GM12878 (cell line): Measurements from ENCODE around the gene UBAC2. TPM values are rescaled to one million over a fixed set of nuclear protein-coding genes. Genes with fewer than 3 reads are reported as not detected.

Source experiments
- ATAC-seq: fragments of 200-7000 bp; cut with Tn5 transposase; 3 replicates; pipeline ENCODE4 v1.9.1; 2020; ENCODE audit warnings: mild to moderate bottlenecking, moderate library complexity
- BruUV-seq: library from RNA; stranded (reverse); fragments of 400-500 nt; replicated peaks from 2 replicates; lab custom pipeline; 2021; lab: Mats Ljungman, UMichigan
- CTCF ChIA-PET: fragments of 300-600 bp; sonication (Branson Sonifier 250); formaldehyde crosslinking; extraction: SDS; loops from one replicate; lab custom pipeline; 2021; ENCODE audit warnings: inconsistent platforms; lab: Yijun Ruan, JAX
- POLR2A ChIA-PET: fragments of 350-600 bp; formaldehyde crosslinking; extraction: SDS; loops from one replicate; lab custom pipeline; 2021; ENCODE audit warnings: inconsistent platforms; lab: Charles Lee
- RAD21 ChIA-PET: fragments of 300-600 bp; sonication (Branson Sonifier 250); formaldehyde crosslinking; loops from one replicate; lab custom pipeline; 2023; ENCODE audit warnings: antibody characterized with exemption; ENCODE audit not compliant: unreplicated experiment; lab: Charles Lee
- SMC1A ChIA-PET: fragments of 300-600 bp; sonication (Branson Sonifier 250); formaldehyde crosslinking; loops from one replicate; lab custom pipeline; 2023; ENCODE audit not compliant: unreplicated experiment, uncharacterized antibody; lab: Charles Lee
- DNase-seq: peaks from one replicate; pipeline ENCODE4 v3.0.0-alpha.2; 2011; ENCODE audit warnings: low read depth, low spot score
- FAIRE-seq: peaks from 3 replicates; lab custom pipeline; 2011; peaks lifted over from hg19 to GRCh38; lab: Jason Lieb, UNC
- H2AFZ ChIP-seq: 2 replicates; pipeline ENCODE4 v1.6.0; 2011; ENCODE audit warnings: low read depth, low read length, control low read depth; ENCODE audit not compliant: control insufficient read depth
- H3K27ac ChIP-seq: 2 replicates; pipeline ENCODE4 v1.5.1; 2011; ENCODE audit warnings: control low read depth; ENCODE audit not compliant: control insufficient read depth, insufficient read depth
- H3K27me3 ChIP-seq, 2 experiments: replicated peaks in 1 of 2; 2 replicates each; pipeline versions ENCODE4 v1.6.0 to v1.6.1; 2011; ENCODE audit warnings: low read length in 1 of 2; ENCODE audit not compliant: control insufficient read depth in 2 of 2, insufficient read depth in 2 of 2
- H3K36me3 ChIP-seq, 2 experiments: 2 replicates each; pipeline ENCODE4 v1.5.1; 2011; ENCODE audit warnings: low read length in 1 of 2; ENCODE audit not compliant: control insufficient read depth in 2 of 2, insufficient read depth in 2 of 2
- H3K4me1 ChIP-seq: 2 replicates; pipeline ENCODE4 v1.6.1; 2011; ENCODE audit warnings: mild to moderate bottlenecking, low read length, moderate library complexity, mixed read lengths; ENCODE audit not compliant: control insufficient read depth, insufficient read depth
- H3K4me2 ChIP-seq: 2 replicates; pipeline ENCODE4 v1.6.0; 2011; ENCODE audit warnings: control low read depth; ENCODE audit not compliant: control insufficient read depth, insufficient read depth
- H3K4me3 ChIP-seq: fragments of 200-600 bp; sonication (generic); 2 replicates; pipeline ENCODE4 v1.5.1; 2016
- H3K79me2 ChIP-seq: 2 replicates; pipeline ENCODE4 v1.6.0; 2011; ENCODE audit warnings: low read length; ENCODE audit not compliant: control insufficient read depth, insufficient read depth
- H3K9ac ChIP-seq: 2 replicates; pipeline ENCODE4 v1.8.0; 2011; ENCODE audit warnings: low read length, control low read depth, mixed read lengths; ENCODE audit not compliant: control insufficient read depth, insufficient read depth
- H3K9me3 ChIP-seq: replicated peaks from 3 replicates; pipeline ENCODE4 v1.5.1; 2011; ENCODE audit warnings: mild to moderate bottlenecking, low read length; ENCODE audit not compliant: control insufficient read depth, insufficient read depth
- H4K20me1 ChIP-seq: 2 replicates; pipeline ENCODE4 v1.6.0; 2011; ENCODE audit not compliant: control insufficient read depth, insufficient read depth
- CREB1 ChIP-seq: IDR thresholded peaks from 2 replicates; pipeline ENCODE4 v1.6.1; 2012; ENCODE audit warnings: low read depth, mild to moderate bottlenecking, inconsistent platforms
- CREM ChIP-seq: IDR thresholded peaks from 2 replicates; pipeline ENCODE4 v1.6.1; 2014; ENCODE audit warnings: antibody characterized with exemption, low read depth
- FOS ChIP-seq: IDR thresholded peaks from 3 replicates; pipeline ENCODE4 v1.6.1; 2011; ENCODE audit warnings: borderline replicate concordance; ENCODE audit not compliant: insufficient read length; ENCODE audit errors: extremely low read depth
- MTA3 ChIP-seq: IDR thresholded peaks from 2 replicates; pipeline ENCODE4 v1.6.1; 2012; ENCODE audit warnings: low read length, inconsistent platforms, borderline replicate concordance
- ZNF24 ChIP-seq: fragments of 450-650 bp; IDR thresholded peaks from 2 replicates; pipeline ENCODE4 v1.6.1; 2017; ENCODE audit warnings: antibody characterized with exemption, mild to moderate bottlenecking
- ZNF274 ChIP-seq: IDR thresholded peaks from one replicate; pipeline ENCODE4 v1.8.0; 2011; ENCODE audit not compliant: insufficient read length, insufficient read depth
- WGBS: methylation state at CpG from one replicate; pipeline ENCODE4 v1.1.6; 2016; ENCODE audit warnings: low lambda C conversion rate; ENCODE audit not compliant: insufficient replicate concordance, insufficient coverage; ENCODE audit errors: missing lambda C conversion rate; 5-methylcytosine and 5-hydroxymethylcytosine counted together
- in situ Hi-C: fragments of 300-500 bp; cut with MboI; formaldehyde crosslinking; loops from 9 replicates; pipeline ENCODE4 v1.14.3; 2018; ENCODE audit warnings: mixed read lengths
- intact Hi-C: fragments of 100-400 bp; cut with micrococcal nuclease; formaldehyde crosslinking; loops from one replicate; pipeline ENCODE4 v1.14.2; 2022; ENCODE audit not compliant: unreplicated experiment
- polyA plus RNA-seq, 11 experiments: library from polyadenylated mRNA; depleted of rRNA in 4 of 11; unstranded in 6 of 11; stranded (reverse) in 5 of 11; fragments of >200 nt; fragmentation: Nextera tagmentation in 4 of 11; fragmentation: Illumina TruSeq in 1 of 11; extraction: Ambion mirVana in 4 of 11; extraction: Trizol in 1 of 11; gene quantifications; 1 replicate in 1 of 11; 2 replicates in 10 of 11; pipeline versions ENCODE4 v1.2.1 to v1.2.3, GENCODE V29; 2011 to 2016; ENCODE audit warnings: inconsistent platforms in 2 of 11, missing spikeins in 2 of 11, low read depth in 1 of 11
- total RNA-seq, 4 experiments: library from RNA; depleted of rRNA in 3 of 4; stranded (reverse); fragments of >200 nt in 3 of 4; fragmentation: Illumina TruSeq in 1 of 4; extraction: Trizol in 1 of 4; gene quantifications; 2 replicates each; pipeline versions ENCODE4 v1.2.1 to v1.2.3, GENCODE V29; 2013 to 2021
- TF ChIP-seq, protein P1 (sequence below): IDR thresholded peaks from 2 replicates; pipeline ENCODE4 v1.6.1; 2012; ENCODE audit warnings: low read length, inconsistent platforms
- TF ChIP-seq, protein P2 (sequence below): fragments of 450-650 bp; formaldehyde crosslinking; IDR thresholded peaks from 2 replicates; pipeline ENCODE4 v1.5.0; 2022; ENCODE audit warnings: mild to moderate bottlenecking, missing genetic modification characterization

The UBAC2 gene
- total and polyA plus RNA-seq, 10 of the 15 experiments (the other 5 are each of a cell fraction or from before 2014, with no cell fraction given): 3.0 to 54.6 (median 17.4) TPM

DNA sequence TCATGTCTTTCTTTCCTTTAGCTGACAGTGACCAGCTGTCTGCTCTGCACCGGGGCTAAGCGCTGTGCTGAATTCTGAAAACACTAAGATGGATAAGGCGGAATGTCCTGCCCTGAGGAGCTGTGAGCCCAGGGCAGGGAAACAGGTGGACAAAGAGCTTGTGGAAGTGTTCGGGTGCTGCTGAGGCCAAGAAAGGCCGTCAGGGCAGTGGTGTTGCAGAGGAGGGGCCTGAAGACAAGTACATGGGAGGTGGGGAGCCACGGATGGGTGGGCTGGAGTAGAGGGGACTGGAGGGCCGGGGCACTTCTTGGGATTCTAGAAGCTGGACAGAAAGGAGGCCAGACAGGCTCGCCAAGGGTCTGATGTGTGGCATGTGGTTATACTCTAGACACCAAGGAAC lies 172.8 kb downstream of the UBAC2 start:
- H3K36me3 ChIP-seq: no peaks in the 10 kb centered on the region; a peak in 1 of 4 replicates
- H4K20me1 ChIP-seq: no peaks in the 10 kb centered on the region
- in situ Hi-C loops: no loop called here
- TF ChIP-seq ZNF274: no peak
- TF ChIP-seq, all 136 proteins: peak for 0
- no peak overlapping the region for H3K4me3 ChIP-seq
- ChIA-PET CTCF (interaction anchor here (1.1 to 22.3 kb wide), 5 partner anchors 9 to 104 kb away, joined by 3 to 577 read pairs (median 41); partner anchors contain the start of gene GPR183), RAD21 (interaction anchor here (0.7 to 3.6 kb wide), 6 partner anchors 11 to 98 kb away, joined by 3 to 28 read pairs (median 6); no protein-coding TSS in a partner anchor), POLR2A (interaction anchor here (0.5 to 1.5 kb wide), 5 partner anchors 36 to 103 kb away, joined by 3 to 4 read pairs (median 4); no protein-coding TSS in a partner anchor), SMC1A (interaction anchor here (1.0 to 2.8 kb wide), 8 partner anchors 8 to 76 kb away, joined by 3 to 21 read pairs (median 6); partner anchors contain the start of gene GPR183)
- intact Hi-C loops: loop anchor here (10.0 kb wide), 1 partner anchor 231 kb away; the partner anchor contains the start of gene CLYBL
- H3K79me2 ChIP-seq: peaks cover 4% of the 10 kb centered on the region; the same call in 1 of the 2 replicates
- no peak for ATAC-seq
- no peak overlapping the region for H3K4me2 ChIP-seq
- H3K4me1 ChIP-seq: peaks cover 53% of the 10 kb centered on the region
- no peak overlapping the region for H2AFZ ChIP-seq
- BruUV-seq: no TSS peak
- FAIRE-seq: no peak
- DNase-seq: no peak
- H3K9ac ChIP-seq: no peak overlapping the region
- no peaks in the 10 kb centered on the region; the same call in 2 of the 3 replicates for H3K9me3 ChIP-seq
- no peaks in the 10 kb centered on the region for H3K27me3 ChIP-seq
- WGBS: over 99% methylated on average over 8 of the region's 8 CpGs
- no peak overlapping the region for H3K27ac ChIP-seq

DNA sequence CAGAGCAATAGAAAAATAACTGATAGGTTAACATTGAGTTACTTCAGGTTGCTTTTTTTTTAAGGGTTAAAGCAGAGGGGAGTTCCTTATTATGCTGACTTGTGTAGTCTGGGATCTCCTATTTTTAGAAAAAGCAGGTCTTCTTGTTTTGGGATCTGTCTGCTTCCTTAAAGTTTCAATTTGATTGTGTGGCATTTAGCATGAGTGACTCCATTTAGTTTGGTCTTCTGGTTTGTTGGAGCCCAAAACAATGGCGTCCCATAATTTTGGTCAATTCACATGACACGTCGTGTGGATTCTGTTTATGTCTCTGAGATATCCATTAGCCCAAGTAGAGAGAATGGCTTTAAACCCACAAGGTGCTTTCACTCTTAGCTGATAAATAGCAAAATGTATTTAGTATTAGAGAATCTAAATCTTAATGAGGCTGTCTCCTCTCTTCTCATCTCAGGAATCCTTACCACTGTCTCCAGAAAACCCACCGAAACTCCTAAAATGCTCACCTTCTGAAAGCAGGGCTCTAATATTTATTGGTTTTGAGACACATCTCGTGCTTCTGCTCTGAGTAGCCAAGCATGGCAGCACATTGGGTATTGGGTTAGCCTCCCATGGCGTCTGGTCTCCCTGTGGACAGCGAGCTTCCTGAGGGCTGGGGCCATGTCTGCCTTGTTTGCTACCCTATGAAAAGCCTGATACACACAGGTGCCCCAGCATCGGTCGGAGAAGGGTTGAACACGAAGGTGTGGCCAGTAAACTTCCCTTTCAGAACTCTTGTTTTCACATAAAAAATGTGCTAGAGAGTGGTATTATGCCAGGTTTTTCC lies 173.7 kb downstream of the UBAC2 start:
- no peaks in the 10 kb centered on the region for H4K20me1 ChIP-seq
- H3K27me3 ChIP-seq: no peaks in the 10 kb centered on the region
- H3K9me3 ChIP-seq: no peaks in the 10 kb centered on the region; the same call in 2 of the 3 replicates
- H3K27ac ChIP-seq: peak overlapping the region; percentile 94
- TSS peak; percentile 78 for BruUV-seq
- ChIA-PET POLR2A (interaction anchor here (0.6 to 5.2 kb wide), 10 partner anchors 8 to 104 kb away, joined by 3 to 28 read pairs (median 4); no protein-coding TSS in a partner anchor), SMC1A (interaction anchor here (0.7 to 10.9 kb wide), 22 partner anchors 6 to 105 kb away, joined by 3 to 148 read pairs (median 8); no protein-coding TSS in a partner anchor), RAD21 (interaction anchor here (1.0 to 11.9 kb wide), 15 partner anchors 8 to 106 kb away, joined by 3 to 182 read pairs (median 11); partner anchors contain the start of gene GPR183), CTCF (interaction anchor here (0.7 to 22.3 kb wide), 10 partner anchors 8 to 105 kb away, joined by 3 to 577 read pairs (median 6); partner anchors contain the start of gene GPR183)
- peak overlapping the region; percentile 56 for H3K9ac ChIP-seq
- FAIRE-seq (no peak), DNase-seq (no peak), ATAC-seq (peak; percentile 66)
- 16% methylated on average over 10 of the region's 10 CpGs for WGBS
- H3K4me3 ChIP-seq: 0 out of 2 replicates have a peak overlapping the region, but pooled peaks have one; percentile 33
- peaks cover 58% of the 10 kb centered on the region for H3K4me1 ChIP-seq
- no peaks in the 10 kb centered on the region; the same call in 1 of the 2 replicates for H3K79me2 ChIP-seq
- H3K36me3 ChIP-seq: no peaks in the 10 kb centered on the region; a peak in 1 of 4 replicates
- in situ Hi-C loops: no loop called here
- intact Hi-C loops: loop anchor here (1.0 to 10.0 kb wide), 4 partner anchors 8 to 230 kb away; partner anchors contain the start of gene CLYBL
- no peak overlapping the region for H2AFZ ChIP-seq
- peak overlapping the region; percentile 77 for H3K4me2 ChIP-seq
- TF ChIP-seq MTA3: 0 out of 2 replicates have a peak, but pooled peaks have one; percentile 66
- TF ChIP-seq, protein P1, sequence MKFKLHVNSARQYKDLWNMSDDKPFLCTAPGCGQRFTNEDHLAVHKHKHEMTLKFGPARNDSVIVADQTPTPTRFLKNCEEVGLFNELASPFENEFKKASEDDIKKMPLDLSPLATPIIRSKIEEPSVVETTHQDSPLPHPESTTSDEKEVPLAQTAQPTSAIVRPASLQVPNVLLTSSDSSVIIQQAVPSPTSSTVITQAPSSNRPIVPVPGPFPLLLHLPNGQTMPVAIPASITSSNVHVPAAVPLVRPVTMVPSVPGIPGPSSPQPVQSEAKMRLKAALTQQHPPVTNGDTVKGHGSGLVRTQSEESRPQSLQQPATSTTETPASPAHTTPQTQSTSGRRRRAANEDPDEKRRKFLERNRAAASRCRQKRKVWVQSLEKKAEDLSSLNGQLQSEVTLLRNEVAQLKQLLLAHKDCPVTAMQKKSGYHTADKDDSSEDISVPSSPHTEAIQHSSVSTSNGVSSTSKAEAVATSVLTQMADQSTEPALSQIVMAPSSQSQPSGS: peak; percentile 73; the same call in 1 of the 2 replicates
- TF ChIP-seq CREM: 0 out of 2 replicates have a peak, but pooled peaks have one; percentile 25
- no peak for TF ChIP-seq ZNF24
- TF ChIP-seq, protein P2, sequence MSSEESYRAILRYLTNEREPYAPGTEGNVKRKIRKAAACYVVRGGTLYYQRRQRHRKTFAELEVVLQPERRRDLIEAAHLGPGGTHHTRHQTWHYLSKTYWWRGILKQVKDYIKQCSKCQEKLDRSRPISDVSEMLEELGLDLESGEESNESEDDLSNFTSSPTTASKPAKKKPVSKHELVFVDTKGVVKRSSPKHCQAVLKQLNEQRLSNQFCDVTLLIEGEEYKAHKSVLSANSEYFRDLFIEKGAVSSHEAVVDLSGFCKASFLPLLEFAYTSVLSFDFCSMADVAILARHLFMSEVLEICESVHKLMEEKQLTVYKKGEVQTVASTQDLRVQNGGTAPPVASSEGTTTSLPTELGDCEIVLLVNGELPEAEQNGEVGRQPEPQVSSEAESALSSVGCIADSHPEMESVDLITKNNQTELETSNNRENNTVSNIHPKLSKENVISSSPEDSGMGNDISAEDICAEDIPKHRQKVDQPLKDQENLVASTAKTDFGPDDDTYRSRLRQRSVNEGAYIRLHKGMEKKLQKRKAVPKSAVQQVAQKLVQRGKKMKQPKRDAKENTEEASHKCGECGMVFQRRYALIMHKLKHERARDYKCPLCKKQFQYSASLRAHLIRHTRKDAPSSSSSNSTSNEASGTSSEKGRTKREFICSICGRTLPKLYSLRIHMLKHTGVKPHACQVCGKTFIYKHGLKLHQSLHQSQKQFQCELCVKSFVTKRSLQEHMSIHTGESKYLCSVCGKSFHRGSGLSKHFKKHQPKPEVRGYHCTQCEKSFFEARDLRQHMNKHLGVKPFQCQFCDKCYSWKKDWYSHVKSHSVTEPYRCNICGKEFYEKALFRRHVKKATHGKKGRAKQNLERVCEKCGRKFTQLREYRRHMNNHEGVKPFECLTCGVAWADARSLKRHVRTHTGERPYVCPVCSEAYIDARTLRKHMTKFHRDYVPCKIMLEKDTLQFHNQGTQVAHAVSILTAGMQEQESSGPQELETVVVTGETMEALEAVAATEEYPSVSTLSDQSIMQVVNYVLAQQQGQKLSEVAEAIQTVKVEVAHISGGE: 0 out of 2 replicates have a peak, but pooled peaks have one; percentile 21
- 0 out of 2 replicates have a peak, but pooled peaks have one; percentile 16 for TF ChIP-seq CREB1
- no peak for TF ChIP-seq FOS
